Stimulated activated CD8-positive, alpha-beta memory T cell treated with anti-CD3 and anti-CD28 coated beads, Interleukin-4, amount 100 ng/mL, for 4 hours (primary cell): ENCODE measurements around the gene CPSF4L.
"Not testable (repeated sequence)": the region's sequence is repeated elsewhere in the genome, so short reads cannot be mapped to it uniquely, and the experiment has no call there.

Source experiments
- DNase-seq, 2 donors: peaks; one replicate each; pipeline ENCODE4 v3.0.0-alpha.2; 2020; ENCODE audit warnings: low read depth in 2 of 2, low spot score in 1 of 2

Gene CPSF4L

DNA sequence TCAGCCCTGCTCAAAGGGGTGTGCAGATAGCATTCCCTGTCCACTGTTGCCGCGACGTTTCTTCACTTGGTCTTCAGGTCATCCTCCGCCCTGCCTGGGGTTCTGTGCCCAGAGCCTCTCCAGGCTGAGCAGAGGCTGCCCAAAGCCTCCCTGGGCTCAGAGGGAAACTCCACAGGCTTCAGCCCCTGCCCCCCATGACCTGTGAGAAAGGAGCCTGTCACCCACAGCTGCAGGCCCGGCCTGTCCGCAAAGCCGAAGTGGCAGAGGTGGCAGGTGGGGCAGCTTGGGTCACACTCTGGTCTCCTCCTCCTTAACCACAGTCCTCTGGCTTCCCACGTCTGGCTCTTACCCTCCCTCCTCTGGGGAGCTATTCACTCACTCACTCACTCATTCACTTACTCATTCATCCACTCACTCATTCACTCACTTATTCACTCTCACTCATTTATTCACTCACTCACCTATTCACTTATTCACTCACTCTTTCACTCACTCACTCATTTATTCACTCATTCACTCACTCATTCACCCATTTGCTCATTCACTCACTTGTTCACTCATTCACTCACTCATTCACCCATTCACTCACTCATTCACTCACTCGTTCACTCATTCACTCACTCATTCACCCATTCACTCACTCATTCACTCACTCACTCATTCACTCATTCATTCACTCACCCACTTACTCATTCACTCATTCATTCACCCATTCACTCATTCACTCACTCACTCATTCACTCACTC is 7.1 kb upstream of the CPSF4L start:
- no peak for DNase-seq

- no peak for DNase-seq
Observed at GRCh38 chr17:73267648-73268537, 6.2 kb upstream of the CPSF4L start.

- no peak for DNase-seq
Observed at GRCh38 chr17:73266796-73267195, 5.1 kb upstream of the CPSF4L start.

DNA sequence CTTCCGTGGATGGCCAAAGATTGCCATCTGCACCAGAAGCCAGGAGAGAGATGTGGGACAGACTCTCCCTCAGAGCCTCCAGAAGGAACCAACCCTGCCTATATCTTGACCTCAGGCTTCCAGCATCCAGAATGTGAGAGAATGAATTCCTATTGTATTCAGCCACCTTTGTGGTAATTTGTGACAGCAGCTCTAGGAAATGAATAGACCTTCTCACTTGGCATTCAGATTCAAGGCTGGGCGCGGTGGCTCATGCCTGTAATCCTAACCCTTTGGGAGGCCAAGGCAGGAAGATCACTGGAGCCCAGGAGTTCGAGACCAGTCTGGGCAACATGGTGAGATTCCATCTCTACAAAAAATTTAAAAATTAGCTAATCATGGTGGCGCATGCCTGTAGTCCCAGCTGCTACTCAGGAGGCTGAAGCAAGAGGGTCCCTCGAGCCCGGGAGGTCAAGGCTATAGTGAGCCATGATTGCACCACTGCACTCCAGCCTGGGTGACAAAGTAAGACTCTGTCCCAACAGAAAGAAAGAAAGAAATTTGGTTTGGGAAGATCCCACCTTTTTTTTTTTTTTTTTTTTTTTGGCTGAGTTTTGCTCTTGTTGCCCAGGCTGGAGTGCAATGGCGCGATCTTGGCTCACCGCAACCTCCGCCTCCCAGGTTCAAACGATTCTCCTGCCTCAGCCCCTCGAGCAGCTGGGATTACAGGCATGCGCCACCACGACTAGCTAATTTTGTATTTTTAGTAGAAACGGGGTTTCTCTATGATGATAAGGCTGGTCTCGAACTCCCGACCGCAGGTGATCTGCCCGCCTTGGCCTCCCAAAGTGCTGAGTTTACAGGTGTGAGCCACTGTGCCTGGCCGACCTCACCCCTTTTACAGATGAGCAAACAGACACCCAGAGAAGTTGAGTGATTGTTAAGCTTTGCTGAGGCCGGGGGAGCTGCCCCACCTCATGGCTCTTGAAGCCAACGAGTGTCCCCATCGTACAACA is 4.3 kb upstream of the CPSF4L start:
- DNase-seq, result no peak

- DNase-seq, result not testable (repeated sequence)
Observed at GRCh38 chr17:73264448-73264847, 2.8 kb upstream of the CPSF4L start.

DNA sequence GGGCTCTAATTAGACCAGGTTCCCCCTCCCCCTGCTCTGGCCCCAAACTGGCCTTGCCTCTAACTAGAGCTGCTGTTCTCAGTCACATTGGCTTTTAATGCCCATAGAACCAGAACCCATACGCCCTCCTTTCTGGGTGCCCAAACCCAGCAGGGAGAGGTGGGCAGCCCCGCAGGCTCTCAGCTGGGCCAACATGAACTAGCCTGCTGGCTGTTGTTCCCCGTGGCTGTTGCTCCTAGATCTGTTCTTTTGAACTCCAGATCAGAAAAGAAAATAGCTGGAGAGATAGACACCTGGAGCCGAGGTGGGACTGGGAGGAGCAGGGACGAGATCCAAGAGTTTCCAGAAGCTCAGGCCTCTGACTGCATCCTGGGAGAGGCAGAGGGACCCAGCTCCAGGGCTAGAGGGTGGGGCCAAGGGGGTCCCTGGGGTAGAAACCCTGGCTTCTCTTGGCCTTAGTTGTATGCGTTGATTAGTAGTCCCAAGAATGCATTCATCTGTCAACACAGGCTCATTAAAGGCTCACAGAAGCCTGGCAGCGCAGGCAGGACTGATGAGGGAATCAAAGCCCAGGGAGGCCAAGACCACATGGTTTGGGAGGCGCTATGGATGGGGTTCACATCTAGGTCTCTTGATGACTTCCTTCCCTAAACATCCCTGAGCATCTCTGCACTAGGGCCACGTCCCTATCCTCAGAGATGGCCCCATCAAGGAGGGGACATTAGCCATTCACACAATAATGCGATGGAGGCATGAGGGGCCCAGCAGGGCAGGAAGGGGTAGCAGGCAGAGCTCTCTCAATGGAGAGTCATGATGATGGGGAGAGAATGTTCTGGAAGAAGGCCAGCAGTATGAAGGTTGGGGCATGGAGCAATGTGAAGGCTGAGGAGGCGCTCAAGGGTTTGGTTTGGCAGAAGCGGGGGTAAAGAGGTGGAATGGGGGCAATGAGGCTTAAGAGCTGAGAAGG is 1.3 kb upstream of the CPSF4L start:
- DNase-seq, result no peak

GRCh38 chr17:73261952-73262675 is 434 bp upstream of the CPSF4L start:
- DNase-seq, result no peak

GRCh38 chr17:73257516-73257915 is 4.2 kb downstream of the CPSF4L start:
- no peak for DNase-seq

DNA sequence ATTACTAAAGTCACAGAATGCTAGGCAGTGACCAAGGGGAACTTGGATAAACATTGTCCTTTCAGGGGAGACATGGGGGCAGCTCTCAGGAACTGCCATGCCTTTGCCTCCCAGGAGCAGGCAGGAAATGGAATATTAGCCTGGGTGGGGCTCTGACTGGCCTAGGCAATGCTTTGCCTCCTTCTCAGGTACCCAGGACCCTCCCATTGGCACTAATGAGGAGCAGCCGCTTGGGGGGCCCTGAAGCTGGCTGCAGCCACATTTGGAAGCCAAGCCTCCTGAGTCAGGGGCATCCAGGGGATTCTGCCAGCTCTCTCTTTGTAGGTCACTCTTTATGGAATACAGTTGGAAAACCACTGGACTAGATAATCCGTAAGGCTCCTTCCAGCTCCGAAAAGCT is 5.5 kb downstream of the CPSF4L start:
- no peak for DNase-seq

GRCh38 chr17:73255671-73256181 is 6.0 kb downstream of the CPSF4L start:
- peak; percentile 12 to 28 for DNase-seq

DNA sequence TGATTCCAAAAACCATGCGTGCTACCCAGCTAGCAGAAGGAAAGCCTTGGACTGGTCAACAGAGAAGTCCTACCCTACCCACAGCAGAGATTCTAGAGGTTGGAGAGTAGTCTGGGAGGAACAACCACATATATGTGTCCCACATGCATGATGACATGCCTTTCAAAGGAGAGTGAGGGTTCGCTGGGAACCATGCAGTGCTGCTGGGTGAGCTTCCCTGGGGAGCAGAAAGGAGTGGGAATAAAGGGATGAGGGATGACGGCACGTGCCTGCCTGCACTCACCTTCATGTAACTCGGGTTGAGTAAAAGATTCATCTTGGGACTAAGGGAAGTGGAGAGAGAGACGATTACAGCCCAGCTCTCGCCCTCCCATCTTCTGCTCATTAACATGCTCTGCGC is 9.8 kb downstream of the CPSF4L start:
- DNase-seq, result no peak

- no peak for DNase-seq
Observed at GRCh38 chr17:73250851-73251640, 10.6 kb downstream of the CPSF4L start.

DNA sequence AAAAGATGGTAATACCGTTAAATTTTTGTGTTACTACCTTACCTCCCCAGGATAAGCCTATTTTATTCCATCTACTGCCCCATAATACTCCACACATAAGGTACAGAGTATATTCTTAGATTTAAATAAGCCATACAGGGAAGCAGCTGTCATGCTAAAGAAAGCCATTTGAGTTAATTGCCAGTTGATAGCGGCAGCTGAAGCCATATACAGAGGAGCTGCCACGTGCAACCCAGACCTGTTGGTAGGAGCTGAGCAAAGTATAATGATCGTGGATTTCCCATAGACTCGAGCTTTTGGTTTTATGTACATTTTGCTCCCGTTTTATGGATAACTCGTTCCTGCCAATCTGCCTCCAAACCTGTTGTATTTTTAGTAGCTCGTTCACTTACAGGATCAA is 12.0 kb downstream of the CPSF4L start:
- DNase-seq, result no peak

DNA sequence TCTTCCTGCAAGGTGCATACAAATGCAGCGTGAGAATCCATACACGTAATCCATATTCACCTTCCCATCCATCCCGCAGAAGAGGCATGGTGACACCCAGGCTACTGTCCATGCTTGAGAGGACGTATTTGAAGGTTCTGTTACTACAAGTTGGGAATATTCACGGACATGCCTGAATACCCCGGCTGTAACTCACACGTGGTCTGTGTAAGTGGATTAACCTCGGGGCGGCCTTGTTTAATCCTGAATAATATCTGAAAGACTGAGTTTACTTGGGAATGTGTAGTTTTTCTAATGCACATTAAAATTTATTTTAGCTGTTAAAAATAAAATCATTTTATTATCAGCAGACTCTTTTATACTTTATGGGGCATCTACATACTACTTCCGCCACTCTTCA is 13.1 kb downstream of the CPSF4L start:
- DNase-seq, result no peak

DNA sequence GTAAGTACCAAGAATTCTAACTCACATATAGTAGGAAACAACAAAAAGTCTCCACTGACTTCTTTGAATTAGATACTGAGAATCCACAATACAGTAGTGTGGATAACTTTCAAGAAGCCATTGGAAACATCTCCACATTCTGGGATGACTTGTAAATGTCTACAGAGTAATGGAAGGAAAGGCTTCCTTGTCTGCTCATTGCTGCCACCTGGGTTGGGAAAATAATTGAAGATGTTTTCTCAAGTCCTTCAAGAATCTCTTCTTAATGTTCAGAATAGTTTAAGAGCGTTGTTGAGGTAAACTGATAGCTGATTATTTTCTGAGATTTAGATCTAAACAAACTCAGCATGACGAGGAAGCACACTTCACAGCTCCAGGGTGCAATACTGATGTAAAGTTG is 14.0 kb downstream of the CPSF4L start:
- no peak for DNase-seq

DNA sequence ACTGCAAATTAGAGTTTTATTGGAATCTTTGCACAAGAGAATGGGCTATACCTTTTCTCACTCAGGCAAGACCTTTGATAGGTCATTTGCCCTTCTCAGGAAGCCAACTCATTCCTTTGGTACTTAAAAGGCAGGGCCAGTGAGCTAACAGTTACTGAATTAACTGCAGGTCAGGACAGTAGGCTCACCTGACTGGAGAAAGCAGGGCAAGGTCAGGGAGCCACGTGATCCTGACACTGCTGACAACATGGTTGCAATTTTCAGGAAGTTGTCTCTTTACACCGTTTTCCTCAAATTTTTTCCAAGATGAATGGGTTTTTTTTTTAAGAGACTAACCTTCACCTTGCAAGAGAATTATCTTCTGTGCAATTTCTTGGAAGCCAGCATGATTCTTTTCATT is 21.1 kb downstream of the CPSF4L start:
- no peak for DNase-seq

DNA sequence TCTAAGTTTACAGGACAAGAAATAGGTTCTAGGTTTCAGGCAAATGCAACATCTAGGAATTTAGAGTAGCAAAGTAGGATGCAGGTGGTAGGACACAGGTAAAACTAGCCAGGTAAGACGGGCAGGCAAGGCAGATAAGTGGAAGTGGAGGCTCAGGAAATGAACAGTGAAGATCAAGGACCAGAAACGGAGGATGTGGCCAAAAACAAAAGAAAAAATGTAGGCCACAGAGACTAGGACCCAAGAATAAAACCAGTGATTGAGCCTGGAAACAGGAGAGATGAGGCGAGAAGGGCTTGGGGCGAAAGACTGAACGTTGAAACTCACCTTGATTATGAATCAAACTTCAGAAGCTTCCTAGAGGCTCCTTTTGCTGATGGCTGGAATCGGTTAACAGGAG is 24.0 kb downstream of the CPSF4L start:
- no peak for DNase-seq

DNA sequence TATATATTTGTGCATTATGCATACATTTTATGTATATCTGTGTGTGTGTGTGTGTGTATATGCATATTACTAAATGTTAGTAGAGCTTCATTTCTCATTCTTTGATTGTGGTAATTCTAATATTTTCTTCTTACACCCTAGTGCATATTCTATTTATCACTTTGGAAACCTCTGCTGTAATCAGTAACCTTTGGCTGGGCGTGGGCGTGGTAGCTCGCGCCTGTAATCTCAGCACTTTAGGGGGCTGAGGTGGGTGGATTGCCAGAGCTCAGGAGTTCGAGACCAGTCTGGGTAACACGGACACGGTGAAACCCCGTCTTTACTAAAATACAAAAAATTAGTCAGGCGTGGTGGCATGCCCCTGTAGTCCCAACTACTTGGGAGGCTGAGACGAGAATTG is 26.9 kb downstream of the CPSF4L start:
- DNase-seq, result no peak
